Measurements from ENCODE around the gene PRR29.

GRCh38 chr17:63988741-63989621 is 9.2 kb upstream of the PRR29 start:
- TF ChIP-seq CTCF (IDR thresholded peaks at IDR 0.05) (no peak), EZH2 (IDR thresholded peaks at IDR 0.05; ENCODE audit: borderline replicate concordance, insufficient read depth, low read depth, low read length, poor library complexity, severe bottlenecking) (no peak)
